ENCODE measurements around the gene SEPTIN1. TPM values are rescaled to one million over a fixed set of nuclear protein-coding genes. Genes with fewer than 3 reads are reported as not detected.

The SEPTIN1 gene
- not detected in 2 replicates for polyA plus RNA-seq (2011; rRNA removed)
- polyA minus RNA-seq (2011; rRNA and poly(A)+ RNA removed) = 0.51 TPM in 1 of 2 replicates, not detected in the other

GRCh38 chr16:30382111-30382881, at the start of gene SEPTIN1:
Gene SEPTIN1 (minus strand): TSS chr16:30382561. CDS start chr16:30382542, 19 bp downstream.
- Histone ChIP-seq H3K4me3 (ENCODE audit: low read depth, low read length) (no peak within 1 kb of the TSS), H3K27me3 (ENCODE audit: control insufficient read depth, insufficient read depth, low read length) (no peaks in the 10 kb centered on the region), H3K9me3 (ENCODE audit: control insufficient read depth, insufficient read depth, low read length) (no peaks in the 10 kb centered on the region; the same call in 1 of the 2 replicates), H3K27ac (ENCODE audit: low read depth, low read length) (no peak within 1 kb of the TSS)
- POLR2A ChIA-PET = no interaction called here
- DNase-seq (ENCODE audit: low read depth, low spot score) = no peak
- TF ChIP-seq CTCF (IDR thresholded peaks at IDR 0.05; ENCODE audit: low read depth, low read length) = no peak
- CTCF ChIA-PET = interaction anchor here (1.3 kb wide), 1 partner anchor 27 kb away, joined by 4 read pairs; no protein-coding TSS in a partner anchor

GRCh38 chr16:30430428-30430970, 48.1 kb upstream of the SEPTIN1 start:
- no peaks in the 10 kb centered on the region for H3K27me3 ChIP-seq (ENCODE audit: control insufficient read depth, insufficient read depth, low read length)
- peak overlapping the region; percentile 93 for H3K4me3 ChIP-seq (ENCODE audit: low read depth, low read length)
- TF ChIP-seq CTCF (IDR thresholded peaks at IDR 0.05; ENCODE audit: low read depth, low read length) = no peak
- ChIA-PET POLR2A (interaction anchor here (0.5 to 1.6 kb wide), 5 partner anchors 13 to 204 kb away, joined by 3 to 9 read pairs (median 6); partner anchors contain the start of gene ZNF689), CTCF (interaction anchor here (0.6 to 2.5 kb wide), 17 partner anchors 10 to 462 kb away, joined by 3 to 12 read pairs (median 4); partner anchors contain the start of gene SEPHS2)
- DNase-seq (ENCODE audit: low read depth, low spot score) = no peak
- no peaks in the 10 kb centered on the region for H3K9me3 ChIP-seq (ENCODE audit: control insufficient read depth, insufficient read depth, low read length)
- H3K27ac ChIP-seq (ENCODE audit: low read depth, low read length) = no peak overlapping the region

GRCh38 chr16:30429678-30430427, 47.5 kb upstream of the SEPTIN1 start, which contains the start of gene DCTPP1:
Gene DCTPP1 (minus strand): TSS chr16:30430030. CDS start chr16:30429980, 50 bp downstream.
- no peaks in the 10 kb centered on the region for H3K9me3 ChIP-seq (ENCODE audit: control insufficient read depth, insufficient read depth, low read length)
- ChIA-PET CTCF (interaction anchor here (0.6 to 2.5 kb wide), 22 partner anchors 9 to 306 kb away, joined by 3 to 12 read pairs (median 4); partner anchors contain the start of genes PRR14 and SEPHS2), POLR2A (interaction anchor here (0.5 to 1.6 kb wide), 5 partner anchors 12 to 180 kb away, joined by 3 to 11 read pairs (median 8); partner anchors contain the start of gene ZNF689)
- DNase-seq (ENCODE audit: low read depth, low spot score) = peak; percentile 91
- H3K27me3 ChIP-seq (ENCODE audit: control insufficient read depth, insufficient read depth, low read length) = no peaks in the 10 kb centered on the region
- H3K4me3 ChIP-seq (ENCODE audit: low read depth, low read length) = peak within 1 kb of the TSS; percentile 93
- H3K27ac ChIP-seq (ENCODE audit: low read depth, low read length) = no peak within 1 kb of the TSS
- TF ChIP-seq CTCF (IDR thresholded peaks at IDR 0.05; ENCODE audit: low read depth, low read length) = peak; percentile 71

GRCh38 chr16:30429418-30429677, 47.0 kb upstream of the SEPTIN1 start:
- Histone ChIP-seq H3K4me3 (ENCODE audit: low read depth, low read length) (peak overlapping the region; percentile 93), H3K27me3 (ENCODE audit: control insufficient read depth, insufficient read depth, low read length) (no peaks in the 10 kb centered on the region), H3K27ac (ENCODE audit: low read depth, low read length) (no peak overlapping the region), H3K9me3 (ENCODE audit: control insufficient read depth, insufficient read depth, low read length) (no peaks in the 10 kb centered on the region)
- CTCF ChIA-PET = interaction anchor here (0.6 to 2.5 kb wide), 23 partner anchors 9 to 305 kb away, joined by 3 to 12 read pairs (median 4); partner anchors contain the start of genes PRR14 and SEPHS2
- no peak for TF ChIP-seq CTCF (IDR thresholded peaks at IDR 0.05; ENCODE audit: low read depth, low read length)
- POLR2A ChIA-PET = interaction anchor here (0.5 to 1.6 kb wide), 4 partner anchors 11 to 181 kb away, joined by 3 to 11 read pairs (median 6); partner anchors contain the start of gene ZNF689
- DNase-seq (ENCODE audit: low read depth, low spot score) = no peak

Measured in AG04450 (cell line).